Glutamatergic neuron (in vitro differentiated cells): ENCODE data around the gene PSMB10. TPM values are rescaled to one million over a fixed set of nuclear protein-coding genes. Genes with fewer than 3 reads are reported as not detected.
A peak's percentile ranks its signal among the peaks of the same experiment; 100 is the strongest.

Experiments used
- DNase-seq: peaks from one replicate; pipeline ENCODE4 v3.0.0; 2022
- H3K27ac Mint-ChIP-seq: one replicate; pipeline ENCODE4 v1.8.0; 2020; ENCODE audit warnings: mild to moderate bottlenecking, mixed read lengths, inconsistent platforms; ENCODE audit not compliant: unreplicated experiment
- H3K27me3 Mint-ChIP-seq: one replicate; pipeline ENCODE4 v1.8.0; 2020; ENCODE audit warnings: mild to moderate bottlenecking, moderate library complexity, mixed read lengths, inconsistent platforms; ENCODE audit not compliant: unreplicated experiment
- H3K36me3 Mint-ChIP-seq: one replicate; pipeline ENCODE4 v1.8.0; 2020; ENCODE audit warnings: mild to moderate bottlenecking, mixed read lengths, inconsistent platforms; ENCODE audit not compliant: unreplicated experiment
- H3K4me1 Mint-ChIP-seq: one replicate; pipeline ENCODE4 v1.8.0; 2020; ENCODE audit warnings: mild to moderate bottlenecking, low read depth, mixed read lengths, inconsistent platforms; ENCODE audit not compliant: unreplicated experiment
- H3K4me3 Mint-ChIP-seq: one replicate; pipeline ENCODE4 v1.8.0; 2020; ENCODE audit warnings: mild to moderate bottlenecking, mixed read lengths, inconsistent platforms; ENCODE audit not compliant: unreplicated experiment
- H3K9me3 Mint-ChIP-seq: one replicate; pipeline ENCODE4 v1.8.0; 2020; ENCODE audit warnings: mild to moderate bottlenecking, moderate library complexity, mixed read lengths, inconsistent platforms; ENCODE audit not compliant: unreplicated experiment
- CTCF ChIP-seq: fragments of 200-600 bp; sonication (generic); IDR thresholded peaks from one replicate; pipeline ENCODE4 v1.5.0; 2021; ENCODE audit not compliant: partially characterized antibody, unreplicated experiment
- total RNA-seq: library from RNA; stranded (reverse); fragmentation: NEBNext Ultra II Directional; extraction: Animal tissue kit (Norgen Biotek cat#: 25700); gene quantifications from one replicate; pipeline ENCODE4 v1.2.1, GENCODE V29; 2021; ENCODE audit not compliant: unreplicated experiment

PSMB10 gene
- total RNA-seq, 1 donor from 2014 or later: 11.0 TPM

GRCh38 chr16:67966549-67967182, 30.0 kb upstream of the PSMB10 start:
- H3K27ac Mint-ChIP-seq: no peak overlapping the region
- peaks cover 14% of the 10 kb centered on the region for H3K27me3 Mint-ChIP-seq
- no peak for DNase-seq
- no peak for TF ChIP-seq CTCF
- H3K36me3 Mint-ChIP-seq: no peaks in the 10 kb centered on the region
- peak overlapping the region; percentile 48 for H3K4me3 Mint-ChIP-seq
- peaks cover 4% of the 10 kb centered on the region for H3K4me1 Mint-ChIP-seq
- H3K9me3 Mint-ChIP-seq: peaks cover 3% of the 10 kb centered on the region

GRCh38 chr16:67965668-67966548, 29.3 kb upstream of the PSMB10 start:
- H3K4me3 Mint-ChIP-seq: no peak overlapping the region
- DNase-seq: no peak
- H3K36me3 Mint-ChIP-seq: no peaks in the 10 kb centered on the region
- H3K27me3 Mint-ChIP-seq: peaks cover 14% of the 10 kb centered on the region
- H3K9me3 Mint-ChIP-seq: peaks cover 3% of the 10 kb centered on the region
- H3K27ac Mint-ChIP-seq: no peak overlapping the region
- TF ChIP-seq CTCF: no peak
- H3K4me1 Mint-ChIP-seq: peaks cover 4% of the 10 kb centered on the region

GRCh38 chr16:67964477-67965131, 28.0 kb upstream of the PSMB10 start:
- TF ChIP-seq CTCF: no peak
- H3K36me3 Mint-ChIP-seq: no peaks in the 10 kb centered on the region
- H3K9me3 Mint-ChIP-seq: peaks cover 3% of the 10 kb centered on the region
- peaks cover 4% of the 10 kb centered on the region for H3K4me1 Mint-ChIP-seq
- H3K27me3 Mint-ChIP-seq: peaks cover 7% of the 10 kb centered on the region
- no peak overlapping the region for H3K4me3 Mint-ChIP-seq
- DNase-seq: no peak
- H3K27ac Mint-ChIP-seq: no peak overlapping the region

- Mint-ChIP-seq H3K27ac (no peak overlapping the region), H3K27me3 (peaks cover 6% of the 10 kb centered on the region), H3K4me3 (no peak overlapping the region), H3K4me1 (peaks cover 4% of the 10 kb centered on the region), H3K36me3 (no peaks in the 10 kb centered on the region), H3K9me3 (peaks cover 3% of the 10 kb centered on the region)
- TF ChIP-seq CTCF: no peak
- DNase-seq: no peak
These were observed 27.1 kb upstream of the PSMB10 start for GRCh38 chr16:67963662-67964321.
